HEK293 (cell line): ENCODE results near the gene METTL17.

Experiments used
- GLI4 ChIP-seq: fragments of 450-650 bp; formaldehyde crosslinking; IDR thresholded peaks from 2 replicates; pipeline ENCODE4 v1.5.1; 2016; ENCODE audit warnings: missing biosample characterization, missing genetic modification characterization
- IKZF3 ChIP-seq: fragments of 450-650 bp; IDR thresholded peaks from 2 replicates; pipeline ENCODE4 v1.5.0; 2018; ENCODE audit warnings: missing biosample characterization, mild to moderate bottlenecking, missing genetic modification characterization, moderate library complexity
- OSR2 ChIP-seq: fragments of 450-650 bp; formaldehyde crosslinking; IDR thresholded peaks from 2 replicates; pipeline ENCODE4 v1.5.1; 2016; ENCODE audit warnings: missing biosample characterization, missing genetic modification characterization
- OVOL3 ChIP-seq: fragments of 450-650 bp; formaldehyde crosslinking; IDR thresholded peaks from 2 replicates; pipeline ENCODE4 v1.5.1; 2016; ENCODE audit warnings: missing biosample characterization, missing genetic modification characterization
- SP2 ChIP-seq: fragments of 450-650 bp; formaldehyde crosslinking; IDR thresholded peaks from 2 replicates; pipeline ENCODE4 v1.5.1; 2016; ENCODE audit warnings: missing biosample characterization, missing genetic modification characterization
- SP7 ChIP-seq: fragments of 450-650 bp; formaldehyde crosslinking; IDR thresholded peaks from 2 replicates; pipeline ENCODE4 v1.5.1; 2016; ENCODE audit warnings: missing biosample characterization, missing genetic modification characterization
- WT1 ChIP-seq: fragments of 450-650 bp; formaldehyde crosslinking; IDR thresholded peaks from 2 replicates; pipeline ENCODE4 v1.5.1; 2016; ENCODE audit warnings: missing biosample characterization, missing genetic modification characterization
- YY1 ChIP-seq: fragments of 450-650 bp; formaldehyde crosslinking; IDR thresholded peaks from 2 replicates; pipeline ENCODE4 v1.5.1; 2018; ENCODE audit warnings: missing biosample characterization, missing genetic modification characterization
- ZBTB21 ChIP-seq: fragments of 450-650 bp; formaldehyde crosslinking; IDR thresholded peaks from 2 replicates; pipeline ENCODE4 v1.5.1; 2017; ENCODE audit warnings: missing biosample characterization, missing genetic modification characterization
- ZBTB7A ChIP-seq: fragments of 450-650 bp; formaldehyde crosslinking; IDR thresholded peaks from 2 replicates; pipeline ENCODE4 v1.5.1; 2016; ENCODE audit warnings: low read depth, missing biosample characterization, missing genetic modification characterization
- ZFP37 ChIP-seq: fragments of 450-650 bp; formaldehyde crosslinking; IDR thresholded peaks from 2 replicates; pipeline ENCODE4 v1.5.1; 2016; ENCODE audit warnings: missing biosample characterization, missing genetic modification characterization
- ZNF121 ChIP-seq: fragments of 450-650 bp; formaldehyde crosslinking; IDR thresholded peaks from 2 replicates; pipeline ENCODE4 v1.5.1; 2016; ENCODE audit warnings: missing biosample characterization, missing genetic modification characterization
- ZNF157 ChIP-seq: fragments of 450-650 bp; formaldehyde crosslinking; IDR thresholded peaks from 2 replicates; pipeline ENCODE4 v1.5.1; 2016; ENCODE audit warnings: missing biosample characterization, missing genetic modification characterization
- ZNF2 ChIP-seq: fragments of 450-650 bp; formaldehyde crosslinking; IDR thresholded peaks from 2 replicates; pipeline ENCODE4 v1.5.1; 2016; ENCODE audit warnings: missing biosample characterization, missing genetic modification characterization
- ZNF394 ChIP-seq: fragments of 450-650 bp; formaldehyde crosslinking; IDR thresholded peaks from 2 replicates; pipeline ENCODE4 v1.5.1; 2016; ENCODE audit warnings: missing biosample characterization, missing genetic modification characterization, mild to moderate bottlenecking, moderate library complexity, borderline replicate concordance
- ZNF530 ChIP-seq: fragments of 450-650 bp; formaldehyde crosslinking; IDR thresholded peaks from 2 replicates; pipeline ENCODE4 v1.5.1; 2016; ENCODE audit warnings: low read depth, missing biosample characterization, missing genetic modification characterization
- ZNF548 ChIP-seq: fragments of 450-650 bp; formaldehyde crosslinking; IDR thresholded peaks from 2 replicates; pipeline ENCODE4 v1.5.1; 2016; ENCODE audit warnings: missing biosample characterization, missing genetic modification characterization
- ZNF561 ChIP-seq: fragments of 450-650 bp; IDR thresholded peaks from 2 replicates; pipeline ENCODE4 v1.5.1; 2018; ENCODE audit warnings: missing biosample characterization, missing genetic modification characterization, borderline replicate concordance
- ZNF624 ChIP-seq: fragments of 450-650 bp; formaldehyde crosslinking; IDR thresholded peaks from 2 replicates; pipeline ENCODE4 v1.5.1; 2017; ENCODE audit warnings: missing biosample characterization, missing genetic modification characterization
- ZNF677 ChIP-seq: fragments of 450-650 bp; IDR thresholded peaks from 2 replicates; pipeline ENCODE4 v1.5.0; 2018; ENCODE audit warnings: missing biosample characterization, mild to moderate bottlenecking, missing genetic modification characterization, moderate library complexity
- ZNF707 ChIP-seq: fragments of 450-650 bp; formaldehyde crosslinking; IDR thresholded peaks from 2 replicates; pipeline ENCODE4 v1.5.1; 2016; ENCODE audit warnings: missing biosample characterization, missing genetic modification characterization
- ZNF768 ChIP-seq: fragments of 450-650 bp; formaldehyde crosslinking; IDR thresholded peaks from 2 replicates; pipeline ENCODE4 v1.5.1; 2018; ENCODE audit warnings: missing biosample characterization, mild to moderate bottlenecking, missing genetic modification characterization
- ZSCAN30 ChIP-seq: fragments of 450-650 bp; IDR thresholded peaks from 2 replicates; pipeline ENCODE4 v1.5.1; 2018; ENCODE audit warnings: missing biosample characterization, mild to moderate bottlenecking, missing genetic modification characterization, moderate library complexity
- TF ChIP-seq, protein P1 (sequence below): fragments of 450-650 bp; formaldehyde crosslinking; IDR thresholded peaks from 2 replicates; pipeline ENCODE4 v1.5.1; 2017; ENCODE audit warnings: missing biosample characterization, mild to moderate bottlenecking, missing genetic modification characterization, moderate library complexity
- TF ChIP-seq, protein P2 (sequence below): fragments of 450-650 bp; formaldehyde crosslinking; conservative IDR thresholded peaks from 2 replicates; pipeline ENCODE4 v1.5.1; 2016; ENCODE audit warnings: low read depth, missing biosample characterization, missing genetic modification characterization
- TF ChIP-seq, protein P3 (sequence below): fragments of 450-650 bp; formaldehyde crosslinking; IDR thresholded peaks from 2 replicates; pipeline ENCODE4 v1.5.1; 2016; ENCODE audit warnings: missing biosample characterization, missing genetic modification characterization
- TF ChIP-seq, protein P4 (sequence below): sonication (generic); formaldehyde crosslinking; IDR thresholded peaks from 2 replicates; pipeline ENCODE4 v1.8.1; 2022; ENCODE audit warnings: mild to moderate bottlenecking, moderate library complexity, missing genetic modification reagents
- TF ChIP-seq, protein P5 (sequence below): fragments of 450-650 bp; formaldehyde crosslinking; IDR thresholded peaks from 2 replicates; pipeline ENCODE4 v1.5.1; 2017; ENCODE audit warnings: missing biosample characterization, missing genetic modification characterization
- TF ChIP-seq, protein P6 (sequence below): fragments of 450-650 bp; formaldehyde crosslinking; IDR thresholded peaks from 2 replicates; pipeline ENCODE4 v1.5.1; 2016; ENCODE audit warnings: missing biosample characterization, missing genetic modification characterization
- TF ChIP-seq, protein P7 (sequence below): fragments of 450-650 bp; formaldehyde crosslinking; IDR thresholded peaks from 2 replicates; pipeline ENCODE4 v1.5.1; 2016; ENCODE audit warnings: missing biosample characterization, missing genetic modification characterization

The METTL17 gene

DNA sequence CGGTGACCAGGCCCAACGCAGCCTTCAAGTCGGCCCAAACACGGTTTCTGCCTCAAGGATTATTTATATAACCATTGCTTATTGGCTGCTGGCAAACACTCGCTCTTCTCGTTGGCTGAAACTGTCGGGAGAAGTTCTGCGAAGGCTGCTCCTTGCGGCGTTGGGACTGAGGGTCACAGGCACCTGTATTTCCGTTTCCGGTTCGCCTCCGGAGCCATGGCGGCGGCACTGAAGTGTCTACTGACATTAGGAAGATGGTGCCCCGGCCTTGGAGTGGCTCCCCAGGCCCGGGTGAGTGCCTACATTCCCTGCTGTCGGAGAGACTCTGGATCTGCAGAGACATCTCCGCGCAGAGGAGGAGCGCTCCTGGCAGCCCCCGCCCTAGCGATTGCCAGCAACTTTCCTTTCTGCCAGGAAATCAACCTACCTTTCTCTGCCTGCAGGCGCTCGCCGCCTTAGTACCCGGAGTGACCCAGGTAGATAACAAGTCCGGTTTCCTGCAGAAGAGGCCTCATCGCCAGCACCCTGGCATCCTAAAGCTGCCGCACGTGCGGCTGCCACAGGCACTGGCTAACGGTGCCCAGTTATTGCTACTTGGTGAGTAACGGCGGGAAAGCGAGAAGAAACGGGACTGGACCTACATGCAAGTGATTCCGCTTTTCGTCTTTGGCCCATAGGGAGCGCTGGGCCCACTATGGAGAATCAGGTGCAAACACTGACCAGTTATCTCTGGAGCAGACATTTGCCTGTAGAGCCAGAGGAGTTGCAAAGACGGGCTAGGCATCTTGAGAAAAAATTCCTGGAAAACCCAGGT, at the start of gene METTL17 (continued):
- TF ChIP-seq, protein P1, sequence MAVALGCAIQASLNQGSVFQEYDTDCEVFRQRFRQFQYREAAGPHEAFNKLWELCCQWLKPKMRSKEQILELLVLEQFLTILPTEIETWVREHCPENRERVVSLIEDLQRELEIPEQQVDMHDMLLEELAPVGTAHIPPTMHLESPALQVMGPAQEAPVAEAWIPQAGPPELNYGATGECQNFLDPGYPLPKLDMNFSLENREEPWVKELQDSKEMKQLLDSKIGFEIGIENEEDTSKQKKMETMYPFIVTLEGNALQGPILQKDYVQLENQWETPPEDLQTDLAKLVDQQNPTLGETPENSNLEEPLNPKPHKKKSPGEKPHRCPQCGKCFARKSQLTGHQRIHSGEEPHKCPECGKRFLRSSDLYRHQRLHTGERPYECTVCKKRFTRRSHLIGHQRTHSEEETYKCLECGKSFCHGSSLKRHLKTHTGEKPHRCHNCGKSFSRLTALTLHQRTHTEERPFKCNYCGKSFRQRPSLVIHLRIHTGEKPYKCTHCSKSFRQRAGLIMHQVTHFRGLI = peak; percentile 39; the same call in 1 of the 2 replicates
- no peak for TF ChIP-seq ZNF677 (tag by site-specific recombination)
- TF ChIP-seq YY1 (tag by site-specific recombination) = peak; percentile 93
- no peak for TF ChIP-seq ZNF768 (tag by site-specific recombination)
- no peak for TF ChIP-seq ZNF121
- TF ChIP-seq SP2 = peak; percentile 86
- TF ChIP-seq ZNF548 = no peak
- TF ChIP-seq, protein P2, sequence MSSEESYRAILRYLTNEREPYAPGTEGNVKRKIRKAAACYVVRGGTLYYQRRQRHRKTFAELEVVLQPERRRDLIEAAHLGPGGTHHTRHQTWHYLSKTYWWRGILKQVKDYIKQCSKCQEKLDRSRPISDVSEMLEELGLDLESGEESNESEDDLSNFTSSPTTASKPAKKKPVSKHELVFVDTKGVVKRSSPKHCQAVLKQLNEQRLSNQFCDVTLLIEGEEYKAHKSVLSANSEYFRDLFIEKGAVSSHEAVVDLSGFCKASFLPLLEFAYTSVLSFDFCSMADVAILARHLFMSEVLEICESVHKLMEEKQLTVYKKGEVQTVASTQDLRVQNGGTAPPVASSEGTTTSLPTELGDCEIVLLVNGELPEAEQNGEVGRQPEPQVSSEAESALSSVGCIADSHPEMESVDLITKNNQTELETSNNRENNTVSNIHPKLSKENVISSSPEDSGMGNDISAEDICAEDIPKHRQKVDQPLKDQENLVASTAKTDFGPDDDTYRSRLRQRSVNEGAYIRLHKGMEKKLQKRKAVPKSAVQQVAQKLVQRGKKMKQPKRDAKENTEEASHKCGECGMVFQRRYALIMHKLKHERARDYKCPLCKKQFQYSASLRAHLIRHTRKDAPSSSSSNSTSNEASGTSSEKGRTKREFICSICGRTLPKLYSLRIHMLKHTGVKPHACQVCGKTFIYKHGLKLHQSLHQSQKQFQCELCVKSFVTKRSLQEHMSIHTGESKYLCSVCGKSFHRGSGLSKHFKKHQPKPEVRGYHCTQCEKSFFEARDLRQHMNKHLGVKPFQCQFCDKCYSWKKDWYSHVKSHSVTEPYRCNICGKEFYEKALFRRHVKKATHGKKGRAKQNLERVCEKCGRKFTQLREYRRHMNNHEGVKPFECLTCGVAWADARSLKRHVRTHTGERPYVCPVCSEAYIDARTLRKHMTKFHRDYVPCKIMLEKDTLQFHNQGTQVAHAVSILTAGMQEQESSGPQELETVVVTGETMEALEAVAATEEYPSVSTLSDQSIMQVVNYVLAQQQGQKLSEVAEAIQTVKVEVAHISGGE = peak; percentile 92
- peak; percentile 41; the same call in 1 of the 2 replicates for TF ChIP-seq OVOL3 (tag by site-specific recombination)
- TF ChIP-seq ZNF394 (tag by site-specific recombination) = peak; percentile 31; the same call in 1 of the 2 replicates
- peak; percentile 46; the same call in 1 of the 2 replicates for TF ChIP-seq ZBTB7A (tag by site-specific recombination)
- TF ChIP-seq, protein P3, sequence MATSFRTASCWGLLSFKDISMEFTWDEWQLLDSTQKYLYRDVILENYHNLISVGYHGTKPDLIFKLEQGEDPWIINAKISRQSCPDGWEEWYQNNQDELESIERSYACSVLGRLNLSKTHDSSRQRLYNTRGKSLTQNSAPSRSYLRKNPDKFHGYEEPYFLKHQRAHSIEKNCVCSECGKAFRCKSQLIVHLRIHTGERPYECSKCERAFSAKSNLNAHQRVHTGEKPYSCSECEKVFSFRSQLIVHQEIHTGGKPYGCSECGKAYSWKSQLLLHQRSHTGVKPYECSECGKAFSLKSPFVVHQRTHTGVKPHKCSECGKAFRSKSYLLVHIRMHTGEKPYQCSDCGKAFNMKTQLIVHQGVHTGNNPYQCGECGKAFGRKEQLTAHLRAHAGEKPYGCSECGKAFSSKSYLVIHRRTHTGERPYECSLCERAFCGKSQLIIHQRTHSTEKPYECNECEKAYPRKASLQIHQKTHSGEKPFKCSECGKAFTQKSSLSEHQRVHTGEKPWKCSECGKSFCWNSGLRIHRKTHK (tag by site-specific recombination) = no peak
- TF ChIP-seq ZNF157 (tag by site-specific recombination) = no peak
- no peak for TF ChIP-seq ZNF707 (tag by site-specific recombination)
- peak; percentile 13; the same call in 1 of the 2 replicates for TF ChIP-seq ZSCAN30 (tag by site-specific recombination)
- peak; percentile 31; the same call in 1 of the 2 replicates for TF ChIP-seq ZFP37
- TF ChIP-seq ZNF624 (tag by site-specific recombination) = no peak
- TF ChIP-seq OSR2 = no peak
- TF ChIP-seq GLI4 = no peak
- TF ChIP-seq ZNF530 (tag by site-specific recombination) = no peak
- peak; percentile 42; the same call in 1 of the 2 replicates for TF ChIP-seq SP7 (tag by site-specific recombination)
- TF ChIP-seq, protein P4, sequence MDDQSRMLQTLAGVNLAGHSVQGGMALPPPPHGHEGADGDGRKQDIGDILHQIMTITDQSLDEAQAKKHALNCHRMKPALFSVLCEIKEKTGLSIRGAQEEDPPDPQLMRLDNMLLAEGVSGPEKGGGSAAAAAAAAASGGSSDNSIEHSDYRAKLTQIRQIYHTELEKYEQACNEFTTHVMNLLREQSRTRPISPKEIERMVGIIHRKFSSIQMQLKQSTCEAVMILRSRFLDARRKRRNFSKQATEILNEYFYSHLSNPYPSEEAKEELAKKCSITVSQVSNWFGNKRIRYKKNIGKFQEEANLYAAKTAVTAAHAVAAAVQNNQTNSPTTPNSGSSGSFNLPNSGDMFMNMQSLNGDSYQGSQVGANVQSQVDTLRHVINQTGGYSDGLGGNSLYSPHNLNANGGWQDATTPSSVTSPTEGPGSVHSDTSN (CRISPR knock-in tag) = no peak
- peak; percentile 38; the same call in 1 of the 2 replicates for TF ChIP-seq ZNF2
- peak; percentile 26; the same call in 1 of the 2 replicates for TF ChIP-seq WT1 (tag by site-specific recombination)
- peak; percentile 39; the same call in 1 of the 2 replicates for TF ChIP-seq ZBTB21 (tag by site-specific recombination)
- TF ChIP-seq, protein P5, sequence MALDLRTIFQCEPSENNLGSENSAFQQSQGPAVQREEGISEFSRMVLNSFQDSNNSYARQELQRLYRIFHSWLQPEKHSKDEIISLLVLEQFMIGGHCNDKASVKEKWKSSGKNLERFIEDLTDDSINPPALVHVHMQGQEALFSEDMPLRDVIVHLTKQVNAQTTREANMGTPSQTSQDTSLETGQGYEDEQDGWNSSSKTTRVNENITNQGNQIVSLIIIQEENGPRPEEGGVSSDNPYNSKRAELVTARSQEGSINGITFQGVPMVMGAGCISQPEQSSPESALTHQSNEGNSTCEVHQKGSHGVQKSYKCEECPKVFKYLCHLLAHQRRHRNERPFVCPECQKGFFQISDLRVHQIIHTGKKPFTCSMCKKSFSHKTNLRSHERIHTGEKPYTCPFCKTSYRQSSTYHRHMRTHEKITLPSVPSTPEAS (tag by site-specific recombination) = no peak
- TF ChIP-seq ZNF561 (tag by site-specific recombination) = peak; percentile 88; the same call in 1 of the 2 replicates
- TF ChIP-seq, protein P6, sequence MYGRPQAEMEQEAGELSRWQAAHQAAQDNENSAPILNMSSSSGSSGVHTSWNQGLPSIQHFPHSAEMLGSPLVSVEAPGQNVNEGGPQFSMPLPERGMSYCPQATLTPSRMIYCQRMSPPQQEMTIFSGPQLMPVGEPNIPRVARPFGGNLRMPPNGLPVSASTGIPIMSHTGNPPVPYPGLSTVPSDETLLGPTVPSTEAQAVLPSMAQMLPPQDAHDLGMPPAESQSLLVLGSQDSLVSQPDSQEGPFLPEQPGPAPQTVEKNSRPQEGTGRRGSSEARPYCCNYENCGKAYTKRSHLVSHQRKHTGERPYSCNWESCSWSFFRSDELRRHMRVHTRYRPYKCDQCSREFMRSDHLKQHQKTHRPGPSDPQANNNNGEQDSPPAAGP (tag by site-specific recombination) = peak; percentile 59; the same call in 1 of the 2 replicates
- no peak for TF ChIP-seq IKZF3 (tag by site-specific recombination)
- TF ChIP-seq, protein P7, sequence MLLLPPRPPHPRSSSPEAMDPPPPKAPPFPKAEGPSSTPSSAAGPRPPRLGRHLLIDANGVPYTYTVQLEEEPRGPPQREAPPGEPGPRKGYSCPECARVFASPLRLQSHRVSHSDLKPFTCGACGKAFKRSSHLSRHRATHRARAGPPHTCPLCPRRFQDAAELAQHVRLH (tag by site-specific recombination) = peak; percentile 77; the same call in 1 of the 2 replicates
